ENCODE data around the gene IDI1.
"Not testable (repeated sequence)": the region's sequence is repeated elsewhere in the genome, so short reads cannot be mapped to it uniquely, and the experiment has no call there.

IDI1 gene

DNA sequence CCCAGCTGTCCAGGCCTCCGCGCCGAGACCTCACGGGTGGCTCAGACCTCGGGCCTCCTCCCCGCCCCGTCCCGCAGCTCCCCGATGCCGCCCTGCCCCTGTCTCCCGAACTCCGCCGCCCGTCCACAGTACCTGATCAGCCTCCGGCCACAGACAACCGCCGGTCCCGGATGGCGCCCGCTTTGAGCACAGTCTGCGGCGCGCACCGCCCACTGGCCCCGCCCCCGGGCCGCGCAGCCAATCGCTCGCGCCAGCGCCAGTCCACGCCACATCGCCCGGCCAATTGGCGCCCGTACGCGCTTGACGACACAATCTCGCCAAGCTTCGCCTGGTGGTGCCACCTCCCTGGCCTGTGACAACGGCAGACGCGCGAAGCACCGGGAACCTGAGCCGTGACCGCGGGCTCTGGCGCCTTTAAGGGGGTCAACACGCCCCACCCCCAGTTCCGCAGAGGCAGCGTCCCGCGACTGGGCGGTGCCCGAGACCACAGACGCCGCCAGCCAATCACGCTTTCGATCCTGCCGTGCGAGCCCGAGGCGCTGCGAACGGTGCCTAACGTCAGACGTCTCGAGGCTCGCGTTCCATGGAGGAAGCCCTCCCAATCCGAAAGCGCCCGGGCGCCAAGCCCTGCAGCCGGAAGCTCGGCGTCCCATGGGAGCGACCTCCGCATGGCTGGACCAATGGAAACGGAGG lies at the start of gene IDI1:
IDI1 (minus strand) TSS at position 388 of the 693 bp plus-strand sequence; CDS start at position 272, 116 bp downstream.
- DNase-seq (ENCODE audit: low read depth, low spot score), result peak; percentile 99

DNA sequence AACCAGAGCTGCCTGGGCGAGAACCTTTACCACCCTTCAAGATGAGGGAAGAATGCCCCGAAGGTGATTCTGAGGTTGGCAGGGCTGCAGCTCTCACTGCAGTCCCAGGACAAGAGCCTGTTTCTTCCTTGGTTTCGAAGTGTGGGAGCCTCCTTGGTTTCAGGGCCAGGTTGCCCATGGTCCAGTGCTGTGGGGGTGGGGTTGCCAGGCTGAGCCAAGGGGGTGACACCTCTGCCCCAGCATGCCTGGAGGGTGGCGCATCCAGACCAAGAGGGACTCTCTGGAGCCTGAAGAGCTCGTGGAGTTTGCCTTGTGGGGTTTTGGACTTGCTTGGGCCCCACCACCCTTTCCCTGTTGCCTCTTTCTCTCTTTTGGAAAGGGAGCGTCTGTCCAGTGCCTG lies 48.5 kb upstream of the IDI1 start:
- DNase-seq (ENCODE audit: low read depth, low spot score), result no peak

DNA sequence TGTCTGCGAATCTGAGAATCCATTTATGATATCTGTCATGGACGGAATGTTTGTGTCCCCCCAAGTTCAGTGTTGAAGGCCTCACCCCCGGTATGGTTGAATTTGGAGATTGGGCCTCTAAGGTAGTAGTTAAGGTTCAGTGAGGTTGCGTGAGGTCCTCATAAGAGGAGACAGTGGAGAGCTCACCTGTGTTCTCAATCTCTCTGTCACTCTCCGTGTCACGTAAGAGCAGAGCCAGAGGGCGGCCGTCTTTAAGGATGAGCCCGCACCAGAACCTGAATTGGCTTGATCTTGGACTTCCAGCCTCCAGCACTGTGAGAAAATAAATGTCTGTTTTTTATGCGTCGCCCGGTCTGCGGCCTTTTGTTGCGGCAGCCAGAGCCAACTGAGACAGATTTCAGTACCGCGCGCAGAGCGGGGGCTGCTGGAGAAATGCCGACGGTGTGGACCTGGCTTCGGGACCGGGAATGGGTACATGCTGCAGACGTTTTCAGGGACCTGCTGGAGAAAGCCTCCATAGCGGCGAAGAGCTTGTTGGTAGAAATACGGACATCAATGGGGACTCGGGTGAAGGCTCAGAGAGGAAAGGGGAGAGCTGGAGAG lies 47.5 kb upstream of the IDI1 start:
- no peak for DNase-seq (ENCODE audit: low read depth, low spot score)

DNA sequence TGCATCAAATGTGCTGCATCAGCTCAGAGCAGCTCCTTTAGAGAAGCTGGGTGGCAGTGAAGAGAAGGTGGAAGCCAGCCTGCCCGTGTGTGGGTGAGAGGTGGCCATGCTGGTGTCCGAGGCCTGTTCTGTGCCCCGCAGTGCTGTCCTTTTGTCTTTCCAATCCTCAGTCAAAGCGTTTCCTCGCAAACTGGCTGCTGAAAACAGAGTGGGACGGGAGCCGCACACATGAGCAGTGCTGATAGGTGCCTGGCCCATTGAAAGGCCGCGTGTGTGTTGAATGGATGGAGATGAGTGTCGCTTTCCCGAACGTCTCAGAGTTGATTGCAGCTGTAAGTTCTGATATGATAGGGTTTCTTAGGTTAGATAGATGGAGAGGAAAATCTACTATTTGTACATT lies 46.6 kb upstream of the IDI1 start:
- no peak for DNase-seq (ENCODE audit: low read depth, low spot score)

DNA sequence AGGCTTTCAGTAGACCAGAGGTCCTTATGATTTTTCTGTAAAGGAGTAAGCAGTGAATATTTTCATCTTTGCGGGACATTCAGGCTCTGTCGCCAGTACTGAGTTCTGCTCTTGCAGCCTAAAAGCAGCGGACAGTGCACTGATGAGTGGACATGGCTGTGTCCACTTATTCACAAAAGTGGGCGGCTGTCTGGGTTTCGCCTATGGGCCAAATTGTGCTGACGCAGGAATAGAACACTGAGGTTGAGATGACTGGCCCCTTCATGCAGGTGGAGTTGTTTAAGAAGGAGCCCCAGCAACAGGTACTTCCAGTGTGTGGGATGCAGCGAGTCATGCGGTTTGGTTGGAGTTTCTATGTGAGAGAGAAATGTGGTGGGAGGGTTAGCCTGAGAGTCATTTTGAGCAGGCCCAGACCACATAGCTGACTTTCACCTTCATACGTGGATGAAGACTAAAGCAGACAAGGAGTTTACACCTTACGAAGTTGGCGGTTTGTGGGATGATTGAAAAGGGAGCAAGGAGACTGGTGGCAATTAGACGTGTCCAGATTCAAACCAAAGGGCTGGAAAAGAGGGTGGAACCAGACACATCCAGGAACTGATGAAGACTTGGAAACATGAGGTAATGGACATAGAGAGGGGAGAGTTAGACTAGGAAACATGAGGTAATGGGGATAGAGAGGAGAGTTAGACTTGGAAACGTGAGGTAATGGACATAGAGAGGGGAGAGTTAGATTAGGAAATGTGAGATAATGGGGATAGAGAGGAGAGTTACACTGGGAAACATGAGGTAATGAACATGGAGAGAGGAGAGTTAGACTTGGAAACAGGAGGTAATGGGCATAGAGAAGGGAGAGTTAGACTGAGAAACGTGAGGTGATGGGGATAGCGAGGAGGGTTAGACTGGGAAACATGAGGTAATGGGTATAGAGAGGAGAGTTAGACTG lies 45.5 kb upstream of the IDI1 start:
- no peak for DNase-seq (ENCODE audit: low read depth, low spot score)

DNA sequence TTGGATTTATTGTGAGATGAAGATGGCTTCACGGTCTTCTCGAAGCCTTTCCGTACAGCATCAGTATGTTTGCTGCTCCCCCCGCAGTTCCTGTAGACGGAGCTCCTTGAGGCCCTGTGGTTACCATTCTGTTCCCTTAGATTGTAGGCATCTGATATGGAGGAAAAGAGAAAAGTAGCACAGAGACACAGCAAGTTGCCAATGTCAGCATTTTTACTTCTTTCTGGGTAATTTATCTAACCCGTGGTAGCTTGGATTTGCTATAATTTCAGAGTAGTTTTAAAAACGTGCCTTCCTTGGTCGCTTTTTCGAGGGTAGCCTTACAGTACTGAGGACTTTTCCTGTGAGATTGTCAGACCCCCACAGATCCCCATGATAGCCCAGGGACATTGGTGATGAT lies 44.8 kb upstream of the IDI1 start:
- no peak for DNase-seq (ENCODE audit: low read depth, low spot score)

DNA sequence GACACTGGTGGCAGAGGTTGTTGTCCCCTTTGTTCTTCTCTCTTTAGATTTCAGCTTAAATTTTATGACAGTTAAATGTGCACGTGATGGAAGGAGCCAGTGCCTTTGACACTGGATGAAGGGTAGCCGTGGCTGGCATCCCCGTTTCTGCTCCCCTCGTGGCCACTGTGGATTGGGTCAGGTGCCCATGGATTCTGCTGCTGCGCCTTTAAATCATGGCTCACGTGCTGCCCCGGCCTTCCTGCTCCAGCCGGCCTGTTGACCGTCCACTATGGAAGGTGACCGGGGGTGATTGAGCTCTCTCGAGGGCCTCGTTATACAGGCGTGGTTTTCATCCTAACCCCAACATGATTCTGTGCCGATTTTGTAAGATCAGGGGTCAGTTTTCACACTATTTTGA lies 41.8 kb upstream of the IDI1 start:
- DNase-seq (ENCODE audit: low read depth, low spot score), result no peak

DNA sequence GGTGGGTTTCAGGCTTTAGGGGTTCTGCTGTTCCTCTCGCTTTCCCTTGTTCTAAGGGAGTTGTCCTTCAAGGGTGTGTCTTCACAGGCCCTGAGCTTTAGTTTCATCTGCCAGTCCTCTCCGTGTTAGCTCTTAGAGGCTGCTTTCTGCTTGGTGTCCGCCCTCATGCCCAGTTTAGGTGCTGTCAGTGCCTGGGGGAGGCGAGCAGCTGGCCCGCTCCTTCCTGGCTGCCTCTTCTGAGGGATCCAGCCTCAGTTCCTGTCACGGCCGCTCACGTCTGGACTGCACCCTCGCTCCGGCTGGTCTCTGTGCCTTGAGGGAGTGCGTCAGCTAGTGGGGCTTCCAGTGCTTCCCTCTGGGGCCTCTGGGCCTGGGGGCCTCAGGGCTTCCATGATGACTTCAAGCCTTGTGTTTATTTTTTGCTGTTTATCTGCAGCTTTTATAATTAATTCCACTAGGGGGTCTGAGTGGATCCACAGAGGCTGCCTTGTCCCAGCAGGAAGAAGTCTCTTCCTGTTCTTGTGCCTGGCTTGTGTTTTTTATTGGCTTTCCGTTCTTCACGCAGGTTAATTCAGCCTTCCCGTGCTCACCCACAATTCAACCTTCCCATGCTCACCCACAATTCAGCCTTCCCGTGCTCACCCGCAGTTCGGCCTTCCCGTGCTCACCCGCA lies 40.2 kb upstream of the IDI1 start:
- no peak for DNase-seq (ENCODE audit: low read depth, low spot score)

DNA sequence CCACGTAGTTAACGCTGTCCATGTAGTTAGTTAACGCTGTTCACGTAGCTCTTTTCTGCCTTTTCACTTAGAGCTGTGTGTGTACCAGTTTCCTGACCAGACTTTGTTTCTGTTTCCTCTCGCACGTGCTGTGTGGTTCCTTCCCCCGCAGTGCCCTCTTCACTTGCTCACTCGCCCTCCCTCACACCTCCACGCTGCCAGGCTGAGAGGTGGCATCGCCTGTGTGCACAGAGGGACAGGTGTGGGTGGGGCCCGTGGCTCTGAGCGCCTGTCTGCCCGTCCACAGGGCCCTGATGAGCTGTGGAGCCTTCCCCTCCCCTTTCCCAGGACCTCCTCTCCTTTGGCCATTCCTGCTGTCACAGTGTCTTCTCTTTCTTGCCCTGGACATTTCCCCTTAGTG lies 37.9 kb upstream of the IDI1 start:
- no peak for DNase-seq (ENCODE audit: low read depth, low spot score)

DNA sequence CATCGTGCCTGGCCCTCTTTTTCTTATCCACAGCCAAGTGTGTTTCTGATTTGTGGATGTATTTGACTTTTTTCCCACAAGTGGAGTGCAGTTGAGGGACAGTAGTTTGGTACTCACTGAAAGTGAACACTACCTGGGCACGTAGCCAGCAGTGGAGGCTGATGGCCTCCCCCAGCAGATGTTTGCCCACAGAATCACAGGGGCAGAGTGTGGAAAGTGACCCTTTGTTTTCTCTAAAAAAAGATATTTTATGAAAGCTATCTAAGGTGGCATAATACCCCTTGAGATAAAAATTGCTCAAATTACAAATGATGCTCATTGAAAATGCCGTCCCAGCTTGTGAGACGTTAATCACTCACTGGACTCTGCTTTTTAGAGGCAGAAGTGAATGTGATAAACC lies 36.3 kb upstream of the IDI1 start:
- no peak for DNase-seq (ENCODE audit: low read depth, low spot score)

DNA sequence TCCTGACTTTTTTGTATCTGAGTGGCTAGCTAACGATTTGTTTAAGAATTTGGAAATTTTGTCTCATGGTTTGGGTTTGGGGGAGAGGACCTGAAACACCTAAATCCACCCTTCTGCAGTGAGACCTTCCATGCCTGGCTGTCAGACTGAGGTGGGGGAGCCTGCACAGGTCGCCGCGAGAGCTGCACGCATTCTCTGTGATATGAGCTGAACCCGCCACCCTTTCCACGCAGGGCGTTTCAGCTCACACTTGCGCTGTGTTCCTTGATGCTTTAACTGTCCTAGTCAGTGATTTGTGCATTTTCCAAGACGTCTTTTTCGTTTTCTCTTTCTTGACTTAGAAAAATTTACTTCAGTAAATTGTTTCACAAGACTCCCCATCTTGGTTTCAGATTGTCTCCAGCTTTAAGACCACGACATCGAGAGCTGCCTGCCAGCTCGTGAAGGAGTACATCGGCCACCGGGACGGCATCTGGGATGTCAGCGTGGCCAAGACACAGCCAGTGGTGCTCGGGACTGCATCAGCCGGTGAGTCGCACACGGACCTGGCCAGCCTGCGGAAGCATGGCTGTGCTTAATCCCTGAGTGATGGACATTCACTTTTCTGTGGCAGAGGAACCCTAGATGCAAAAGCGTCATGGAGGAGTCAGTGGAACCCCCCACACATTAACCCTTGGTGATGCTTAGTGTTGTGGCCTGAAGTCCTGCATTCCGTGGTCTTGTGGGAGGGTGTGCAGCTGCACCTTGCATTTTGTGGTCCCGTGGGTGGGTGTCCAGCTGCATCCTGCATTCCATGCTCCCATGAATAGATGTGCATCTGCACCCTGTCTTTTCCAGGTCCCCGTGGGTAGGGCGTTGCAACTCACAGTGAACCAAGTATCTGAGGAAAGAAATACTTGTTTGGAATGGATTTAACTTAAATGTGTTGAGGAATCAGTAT lies 35.4 kb upstream of the IDI1 start:
- no peak for DNase-seq (ENCODE audit: low read depth, low spot score)

DNA sequence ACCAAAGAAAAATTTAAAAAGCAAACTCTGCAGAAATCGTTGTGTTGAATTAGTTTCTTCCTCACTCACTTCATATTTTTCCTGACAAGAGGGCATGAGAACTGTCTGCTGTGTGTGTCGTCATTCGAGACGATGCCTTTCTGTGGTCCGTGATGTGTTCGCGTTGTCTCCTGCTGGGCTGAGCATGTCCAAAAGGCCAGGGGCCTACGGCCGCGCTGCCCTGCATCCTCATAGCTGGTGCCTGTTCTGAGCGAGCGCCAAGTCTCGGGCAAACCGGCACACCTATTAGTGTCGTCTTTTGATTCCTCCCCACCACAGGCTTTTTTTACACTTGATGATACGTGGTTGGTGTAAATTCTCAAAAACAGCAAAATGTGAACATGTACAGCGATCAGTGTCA lies 34.7 kb upstream of the IDI1 start:
- no peak for DNase-seq (ENCODE audit: low read depth, low spot score)

DNA sequence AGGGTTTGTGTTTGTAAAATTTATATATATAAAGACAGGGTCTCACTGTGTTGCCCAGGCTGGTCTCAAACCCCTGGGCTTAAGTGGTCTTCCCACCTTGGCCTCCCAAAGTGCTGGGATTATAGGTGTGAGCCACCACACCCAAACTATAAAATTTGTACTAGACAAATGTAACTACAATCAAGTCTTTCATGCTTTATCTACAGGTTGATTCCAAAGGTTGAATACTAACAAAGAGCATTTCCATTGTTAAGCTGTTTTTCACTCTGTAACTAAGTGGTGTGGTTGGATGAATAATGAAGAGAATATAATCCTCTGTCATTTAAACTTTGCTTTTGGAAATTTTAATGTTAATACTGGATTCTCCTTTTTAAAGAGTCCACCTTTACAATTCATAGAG lies 29.7 kb upstream of the IDI1 start:
- DNase-seq (ENCODE audit: low read depth, low spot score), result no peak

DNA sequence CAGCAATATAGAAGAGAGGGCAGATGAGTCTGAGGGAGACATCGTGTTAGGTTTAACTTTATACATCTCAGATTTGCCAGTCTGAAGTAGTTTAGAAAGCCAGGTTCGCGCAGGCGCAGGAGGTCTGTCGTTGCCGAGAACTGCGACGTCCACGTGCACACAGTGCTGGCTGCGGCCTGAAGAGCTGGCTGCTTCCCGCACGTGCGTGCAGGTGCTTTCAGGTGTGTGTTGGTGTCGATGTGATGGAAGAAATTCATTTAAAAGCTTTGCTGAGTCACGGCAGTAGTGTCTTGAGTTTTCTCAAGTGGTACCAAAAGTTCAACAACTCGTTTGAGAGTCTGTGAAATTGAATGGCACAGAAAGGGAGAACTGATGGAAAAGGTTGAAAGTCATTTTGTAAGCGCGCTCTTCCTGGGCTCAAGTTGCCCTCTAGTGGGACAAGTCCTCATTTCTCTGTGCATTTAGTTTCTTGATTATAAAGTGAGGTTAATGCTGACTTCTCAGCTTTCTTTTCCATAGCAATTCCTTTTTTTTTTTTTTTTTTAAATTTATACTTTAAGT lies 25.9 kb upstream of the IDI1 start:
- no peak for DNase-seq (ENCODE audit: low read depth, low spot score)

DNA sequence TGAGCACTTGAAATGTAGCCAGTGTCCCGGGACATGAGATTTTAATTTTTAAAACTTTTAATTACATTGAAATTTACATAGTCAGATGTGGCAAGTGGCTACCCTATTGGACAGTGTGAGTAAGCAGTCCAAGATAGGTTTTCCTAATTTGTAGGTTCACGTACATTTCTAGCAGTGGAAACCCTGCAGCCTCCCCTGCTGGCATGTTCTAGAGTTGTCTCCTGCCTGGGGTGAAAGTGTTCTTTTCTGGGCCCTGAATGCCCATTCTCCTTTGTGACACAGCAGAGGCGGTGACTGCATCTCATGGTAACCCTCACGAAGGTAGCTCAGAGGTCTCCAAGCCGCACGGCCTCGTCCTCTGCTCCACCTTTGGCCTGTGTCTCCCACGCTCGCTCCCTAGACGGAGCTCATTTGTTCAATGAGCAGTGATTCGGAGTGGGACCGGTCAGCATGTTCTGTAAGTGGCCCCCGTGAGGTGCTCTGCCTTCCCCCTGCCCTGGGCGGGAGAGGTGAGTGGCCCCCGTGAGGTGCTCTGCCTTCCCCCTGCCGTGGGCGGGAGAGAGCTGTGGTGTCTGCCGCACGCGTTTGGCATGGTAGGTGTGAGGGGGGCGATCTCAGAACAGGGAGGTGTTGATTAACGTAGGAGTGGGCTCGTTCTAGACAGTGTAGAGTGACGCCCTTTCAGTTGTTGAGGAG lies 25.3 kb upstream of the IDI1 start:
- DNase-seq (ENCODE audit: low read depth, low spot score), result no peak

DNA sequence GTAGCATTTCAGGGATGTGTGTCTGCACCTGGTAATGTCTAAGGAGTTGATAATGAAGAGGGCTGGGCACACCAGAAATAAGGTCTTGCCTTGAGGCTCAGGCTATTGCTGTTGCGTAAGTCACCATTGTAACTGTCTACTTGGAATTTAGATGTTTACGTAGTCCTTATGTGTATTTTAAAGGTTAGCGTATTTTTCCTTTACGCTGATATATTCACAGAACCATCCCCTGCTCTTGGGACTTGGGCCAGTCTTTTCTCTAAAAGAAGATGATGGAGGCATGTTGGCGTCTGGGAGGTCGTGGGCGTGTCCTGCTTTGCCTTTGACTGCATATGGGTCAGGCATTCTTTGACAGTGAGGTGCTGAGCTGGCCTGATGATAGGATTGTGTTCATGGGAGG lies 22.0 kb upstream of the IDI1 start:
- no peak for DNase-seq (ENCODE audit: low read depth, low spot score)

DNA sequence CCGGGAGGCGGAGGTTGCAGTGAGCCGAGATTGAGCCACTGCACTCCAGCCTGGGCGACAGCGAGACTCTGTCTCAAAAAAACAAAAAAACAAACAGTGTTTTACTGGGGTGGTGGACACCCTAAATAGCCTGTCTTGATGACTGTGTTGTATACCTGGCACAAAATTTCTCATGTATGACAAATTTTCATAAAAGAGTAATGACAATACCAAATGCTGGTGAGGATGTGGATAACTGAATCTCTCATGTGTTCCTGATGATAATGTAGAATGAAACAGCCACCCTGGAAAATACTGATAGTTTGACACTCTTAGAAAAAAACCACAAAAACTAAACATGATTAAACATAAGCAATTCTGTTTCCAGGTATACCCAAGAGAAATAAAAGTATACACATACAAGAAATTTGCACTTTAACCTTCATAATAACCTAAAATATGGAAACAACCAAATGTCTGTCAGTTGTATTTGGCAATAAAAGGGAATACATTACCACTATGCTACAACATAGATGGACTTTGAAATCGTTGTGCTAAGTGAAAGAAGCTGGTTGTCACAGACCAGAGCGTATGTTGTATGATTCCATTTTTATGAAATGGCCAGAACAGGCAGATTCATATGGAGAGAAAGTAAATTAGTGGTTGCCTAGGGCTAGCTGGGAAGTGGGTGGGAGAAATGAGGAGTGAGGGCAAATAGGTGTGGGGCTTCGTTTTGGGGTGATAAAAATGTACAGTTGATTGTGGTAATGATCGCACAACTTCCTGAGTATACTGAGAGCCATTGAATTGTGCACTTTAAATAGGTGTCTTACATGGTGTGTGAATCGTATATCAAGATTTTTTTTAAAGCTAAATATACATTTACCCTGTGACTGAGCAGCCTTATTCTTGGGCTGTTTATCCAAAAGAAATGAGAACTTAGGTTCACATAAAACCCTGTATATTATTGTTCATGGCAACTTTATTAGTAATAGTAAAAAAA lies 19.8 kb upstream of the IDI1 start:
- DNase-seq (ENCODE audit: low read depth, low spot score), result no peak

DNA sequence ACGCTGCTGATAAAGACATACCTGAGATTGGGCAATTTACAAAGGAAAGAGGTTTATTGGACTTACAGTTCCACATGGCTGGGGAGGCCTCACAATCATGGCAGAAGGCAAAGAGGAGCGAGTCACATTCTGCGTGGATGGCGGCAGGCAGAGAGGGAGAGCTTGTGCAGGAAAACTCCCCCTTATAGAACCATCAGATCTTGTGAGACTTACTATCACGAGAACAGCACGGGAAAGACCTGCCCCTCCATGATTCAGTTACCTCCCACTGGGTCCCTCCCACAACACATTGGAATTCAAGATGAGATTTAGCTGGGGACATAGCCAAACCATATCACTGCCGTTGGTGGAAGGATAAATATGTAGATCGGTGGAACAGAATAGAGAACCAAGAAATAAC lies 17.8 kb upstream of the IDI1 start:
- not testable (repeated sequence) for DNase-seq (ENCODE audit: low read depth, low spot score)

DNA sequence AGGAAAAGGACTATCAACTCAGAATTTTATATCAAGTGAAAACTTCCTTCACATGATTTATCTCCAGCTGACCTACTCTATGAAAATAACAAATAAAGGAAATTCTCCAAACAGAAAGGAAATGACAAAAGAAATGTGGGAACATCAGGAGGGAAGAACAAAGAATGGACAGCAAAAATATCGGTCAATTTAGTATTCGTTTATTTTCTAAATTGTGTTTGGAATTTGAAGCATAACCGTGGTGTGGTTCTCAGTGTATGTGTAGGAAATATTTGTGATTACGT lies 16.0 kb upstream of the IDI1 start:
- no peak for DNase-seq (ENCODE audit: low read depth, low spot score)

Data from smooth muscle cell of the brain vasculature (primary cell).